Immature natural killer cell (primary cell): Measurements from ENCODE around the gene SGF29. TPM values are rescaled to one million over a fixed set of nuclear protein-coding genes. Genes with fewer than 3 reads are reported as not detected.
"Not testable (repeated sequence)": the region's sequence is repeated elsewhere in the genome, so short reads cannot be mapped to it uniquely, and the experiment has no call there.

Experiments used
- DNase-seq, 3 donors: peaks; one replicate each; pipeline ENCODE4 v3.0.0; 2022; ENCODE audit warnings: mixed read lengths in 1 of 3
- H3K27ac Mint-ChIP-seq, 6 donors: one replicate each; pipeline ENCODE4 v1.8.0; 2020; ENCODE audit warnings: mixed read lengths in 6 of 6, mild to moderate bottlenecking in 5 of 6, inconsistent platforms in 4 of 6, moderate library complexity in 3 of 6
- H3K27me3 Mint-ChIP-seq, 3 donors: one replicate each; pipeline ENCODE4 v1.8.0; 2020 to 2021; ENCODE audit warnings: low read depth in 3 of 3, mild to moderate bottlenecking in 3 of 3, mixed read lengths in 3 of 3, moderate library complexity in 3 of 3, inconsistent platforms in 1 of 3
- H3K36me3 Mint-ChIP-seq, 3 donors: one replicate each; pipeline ENCODE4 v1.8.0; 2020; ENCODE audit warnings: mixed read lengths in 3 of 3, inconsistent platforms in 2 of 3, mild to moderate bottlenecking in 2 of 3
- H3K4me1 Mint-ChIP-seq, 2 donors: one replicate each; pipeline ENCODE4 v1.8.0; 2020; ENCODE audit warnings: inconsistent platforms in 2 of 2, mild to moderate bottlenecking in 2 of 2, mixed read lengths in 2 of 2, moderate library complexity in 1 of 2
- H3K4me3 Mint-ChIP-seq, 5 donors: one replicate each; pipeline ENCODE4 v1.8.0; 2020; ENCODE audit warnings: mild to moderate bottlenecking in 5 of 5, mixed read lengths in 5 of 5, inconsistent platforms in 3 of 5, moderate library complexity in 3 of 5
- H3K9me3 Mint-ChIP-seq, 6 donors: one replicate each; pipeline ENCODE4 v1.8.0; 2020; ENCODE audit warnings: mild to moderate bottlenecking in 6 of 6, mixed read lengths in 6 of 6, inconsistent platforms in 4 of 6, moderate library complexity in 3 of 6
- polyA plus RNA-seq, 3 donors: library from polyadenylated mRNA; unstranded; fragments of 300-500 nt; fragmentation: Illumina TruSeq; gene quantifications; one replicate each; pipeline ENCODE4 v1.2.3, GENCODE V29; 2021

SGF29 gene
- polyA plus RNA-seq, 3 donors from 2014 or later = 39.7 to 58.8 (median 40.8) TPM

DNA sequence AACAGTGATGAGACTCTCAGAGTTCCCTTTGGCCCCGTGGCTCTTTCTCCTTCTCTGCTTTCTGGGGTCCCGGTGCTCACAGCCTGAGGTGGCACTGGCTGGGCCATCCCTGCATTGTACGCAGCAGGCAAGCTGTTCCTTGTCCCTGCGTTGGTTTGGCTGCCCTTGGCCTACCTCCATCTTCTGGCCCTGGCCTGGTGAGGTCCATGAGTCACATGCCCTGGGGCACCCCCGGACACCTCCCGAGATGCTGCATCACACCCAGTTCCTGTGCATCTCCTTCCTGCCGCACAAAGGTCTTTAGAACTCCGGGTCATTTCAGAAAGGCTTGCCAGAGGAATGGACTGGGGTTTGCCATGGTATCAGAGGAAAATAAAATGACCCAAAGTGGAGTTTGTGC, 33.7 kb downstream of the SGF29 start:
- no peak overlapping the region for H3K4me3 Mint-ChIP-seq
- no peak for DNase-seq
- peak overlapping the region in 1 of 6 donors; percentile 4 for H3K27ac Mint-ChIP-seq
- H3K9me3 Mint-ChIP-seq = no peaks in the 10 kb centered on the region
- H3K27me3 Mint-ChIP-seq = peaks cover 0 to 2% (median 2%) of the 10 kb centered on the region in 3 donors
- no peaks in the 10 kb centered on the region for H3K4me1 Mint-ChIP-seq
- H3K36me3 Mint-ChIP-seq = peaks cover 4 to 40% (median 5%) of the 10 kb centered on the region in 3 donors

- Mint-ChIP-seq H3K9me3 (no peaks in the 10 kb centered on the region), H3K4me3 (no peak overlapping the region), H3K27me3 (peaks cover 0 to 2% (median 0%) of the 10 kb centered on the region in 3 donors), H3K36me3 (peaks cover 4 to 31% (median 4%) of the 10 kb centered on the region in 3 donors), H3K27ac (no peak overlapping the region), H3K4me1 (peaks cover 0 to 2% of the 10 kb centered on the region in 2 donors)
- DNase-seq = no peak
Observed at GRCh38 chr16:28589069-28589468, 35.3 kb downstream of the SGF29 start.

DNA sequence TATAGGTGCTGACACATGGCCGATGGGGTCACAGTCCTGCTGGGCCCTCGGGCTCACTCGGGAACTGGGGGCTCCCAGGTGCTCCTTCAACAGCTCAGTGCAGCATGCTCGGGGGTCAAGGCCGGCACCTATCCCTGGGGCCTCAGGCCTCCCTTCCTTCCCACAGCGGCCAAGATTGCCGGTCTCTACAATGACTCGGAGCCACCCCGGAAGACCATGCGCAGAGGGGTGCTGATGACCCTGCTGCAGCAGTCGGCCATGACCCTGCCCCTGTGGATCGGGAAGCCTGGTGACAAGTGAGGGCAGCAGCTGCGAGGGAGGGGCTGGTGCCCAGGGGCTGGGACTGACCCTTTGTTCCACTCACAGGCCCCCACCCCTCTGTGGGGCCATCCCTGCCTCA, 36.2 kb downstream of the SGF29 start:
- Mint-ChIP-seq H3K4me1 (peaks cover 0 to 2% of the 10 kb centered on the region in 2 donors), H3K27me3 (peaks cover 0 to 2% (median 0%) of the 10 kb centered on the region in 3 donors), H3K36me3 (peaks cover 3 to 31% (median 4%) of the 10 kb centered on the region in 3 donors), H3K4me3 (no peak overlapping the region), H3K9me3 (no peaks in the 10 kb centered on the region), H3K27ac (no peak overlapping the region)
- DNase-seq = no peak

GRCh38 chr16:28590384-28591340, 36.9 kb downstream of the SGF29 start:
- H3K27me3 Mint-ChIP-seq = peaks cover 0 to 2% (median 0%) of the 10 kb centered on the region in 3 donors
- H3K36me3 Mint-ChIP-seq = peaks cover 0 to 30% (median 3%) of the 10 kb centered on the region in 3 donors
- peaks cover 0 to 2% of the 10 kb centered on the region in 2 donors for H3K4me1 Mint-ChIP-seq
- no peak overlapping the region for H3K27ac Mint-ChIP-seq
- no peaks in the 10 kb centered on the region for H3K9me3 Mint-ChIP-seq
- DNase-seq = no peak
- H3K4me3 Mint-ChIP-seq = no peak overlapping the region

- DNase-seq = no peak
- Mint-ChIP-seq H3K36me3 (peaks cover 0 to 26% (median 0%) of the 10 kb centered on the region in 3 donors), H3K27ac (peak overlapping the region in 1 of 6 donors; percentile 13), H3K4me3 (no peak overlapping the region), H3K27me3 (no peaks in the 10 kb centered on the region), H3K9me3 (no peaks in the 10 kb centered on the region), H3K4me1 (peaks cover 0 to 2% of the 10 kb centered on the region in 2 donors)
Observed at GRCh38 chr16:28591355-28591754, 37.6 kb downstream of the SGF29 start.

DNA sequence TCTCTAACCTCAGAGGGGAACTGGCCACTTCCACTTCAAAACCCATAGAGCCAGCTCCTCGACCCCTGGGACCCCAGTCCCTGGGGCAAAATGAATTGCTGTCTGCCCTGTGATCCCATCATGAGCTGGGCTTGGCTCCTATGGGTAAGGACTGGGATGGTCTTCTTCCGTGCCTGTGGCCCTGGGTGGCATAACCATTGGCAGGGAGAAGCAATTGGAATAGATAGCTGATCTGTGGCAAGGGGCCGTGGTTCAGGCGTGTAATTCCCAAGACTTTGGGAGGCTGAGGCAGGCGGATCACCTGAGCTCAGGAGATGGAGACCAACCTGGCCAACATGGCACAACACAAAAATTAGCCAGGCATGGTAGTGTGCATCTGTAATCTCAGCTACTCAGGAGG, 38.8 kb downstream of the SGF29 start:
- no peaks in the 10 kb centered on the region for H3K9me3 Mint-ChIP-seq
- H3K4me1 Mint-ChIP-seq = peaks cover 0 to 6% of the 10 kb centered on the region in 2 donors
- no peak overlapping the region for H3K27ac Mint-ChIP-seq
- H3K36me3 Mint-ChIP-seq = peaks cover 0 to 20% (median 0%) of the 10 kb centered on the region in 3 donors
- DNase-seq = no peak
- peaks cover 0 to 2% (median 0%) of the 10 kb centered on the region in 3 donors for H3K27me3 Mint-ChIP-seq
- no peak overlapping the region for H3K4me3 Mint-ChIP-seq

GRCh38 chr16:28592979-28593553, 39.3 kb downstream of the SGF29 start:
- H3K9me3 Mint-ChIP-seq = no peaks in the 10 kb centered on the region
- peaks cover 0 to 6% of the 10 kb centered on the region in 2 donors for H3K4me1 Mint-ChIP-seq
- H3K36me3 Mint-ChIP-seq = peaks cover 0 to 18% (median 0%) of the 10 kb centered on the region in 3 donors
- no peak overlapping the region for H3K4me3 Mint-ChIP-seq
- peaks cover 0 to 2% (median 0%) of the 10 kb centered on the region in 3 donors for H3K27me3 Mint-ChIP-seq
- H3K27ac Mint-ChIP-seq = peak overlapping the region in 3 of 6 donors; percentile 10 to 75 (median 17)
- no peak for DNase-seq

- H3K27ac Mint-ChIP-seq = not testable (repeated sequence)
Observed at GRCh38 chr16:28595451-28595850, 41.7 kb downstream of the SGF29 start.

DNA sequence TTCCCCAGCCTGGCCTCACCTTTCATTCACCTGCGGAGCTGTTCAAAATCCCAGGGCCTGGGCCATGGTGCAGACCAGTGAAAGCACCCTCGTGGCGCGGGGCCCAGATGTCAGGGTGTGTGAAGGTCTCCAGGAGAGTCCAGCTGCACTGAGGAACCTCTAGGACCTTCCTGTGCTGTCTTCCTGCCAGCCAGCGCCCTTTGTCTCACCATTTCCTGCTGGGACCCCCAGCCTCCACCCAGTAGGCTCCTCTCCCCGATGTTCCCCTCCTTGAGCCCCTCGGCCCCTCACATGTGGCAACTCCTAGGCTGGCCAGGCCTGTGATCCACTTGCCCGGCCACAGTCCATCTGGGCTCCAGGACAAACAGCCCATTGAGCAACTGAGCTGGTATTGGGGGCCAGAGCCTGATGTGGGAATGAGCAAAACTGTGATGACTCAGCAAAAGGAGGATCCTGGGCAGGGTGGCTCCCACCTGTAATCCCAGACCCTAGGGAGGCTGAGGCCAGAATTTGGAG, 42.5 kb downstream of the SGF29 start:
- Mint-ChIP-seq H3K27me3 (peaks cover 0 to 2% (median 0%) of the 10 kb centered on the region in 3 donors), H3K27ac (no peak overlapping the region), H3K9me3 (no peaks in the 10 kb centered on the region), H3K36me3 (peaks cover 0 to 6% (median 0%) of the 10 kb centered on the region in 3 donors), H3K4me1 (peaks cover 0 to 6% of the 10 kb centered on the region in 2 donors), H3K4me3 (no peak overlapping the region)
- DNase-seq = no peak

More at GRCh38 chr16:28595451-28595850, 41.7 kb downstream of the SGF29 start:
- not testable (repeated sequence) for DNase-seq, H3K9me3 Mint-ChIP-seq, H3K36me3 Mint-ChIP-seq, H3K4me1 Mint-ChIP-seq, H3K27me3 Mint-ChIP-seq, H3K4me3 Mint-ChIP-seq

DNA sequence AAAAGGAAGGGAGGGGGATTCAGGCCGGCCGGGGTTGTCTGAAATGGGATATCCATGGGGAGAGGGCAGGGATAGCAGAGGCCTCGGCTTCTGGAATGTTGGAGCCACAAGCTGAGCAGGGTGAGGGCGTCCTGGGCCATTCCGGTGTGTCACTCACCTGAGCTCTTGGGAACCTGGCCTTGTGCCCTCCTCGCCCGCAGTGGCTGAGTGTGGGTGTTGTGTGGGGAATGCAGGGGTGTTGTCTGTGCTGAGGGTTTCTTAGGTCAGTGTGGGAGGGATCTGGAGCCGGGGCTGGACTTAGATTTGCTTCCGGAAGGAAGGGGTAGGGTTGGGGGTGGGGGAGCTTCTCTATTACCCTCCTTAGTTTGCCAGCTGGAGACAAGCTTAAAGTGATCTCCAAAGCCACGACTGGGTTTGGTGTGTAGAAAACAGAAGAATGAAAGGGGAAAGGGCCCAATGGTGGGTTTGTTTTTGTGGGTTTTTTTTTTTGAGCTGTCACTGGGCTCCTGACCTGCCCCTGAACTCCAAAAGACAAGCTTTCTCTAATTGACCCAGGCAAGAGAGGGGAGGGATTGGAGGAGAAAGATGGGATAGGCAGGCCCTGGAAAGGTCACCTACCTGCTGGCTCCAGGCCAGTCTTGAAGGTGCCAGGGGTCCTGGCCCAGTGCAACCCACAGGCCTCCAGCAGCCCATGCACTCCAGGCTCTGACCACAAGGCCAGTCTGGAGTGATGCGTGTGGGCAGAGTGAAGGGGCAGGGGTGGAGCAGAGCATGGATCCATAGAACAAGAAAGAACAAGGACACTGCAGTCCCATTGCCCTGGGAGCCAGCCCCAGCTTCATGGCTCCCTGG, 43.3 kb downstream of the SGF29 start, which contains the start of gene SULT1A2:
Gene SULT1A2 (minus strand): TSS at position 211 of the 852 bp plus-strand sequence. CDS start 1,120 bp downstream, outside the sequence.
- H3K27ac Mint-ChIP-seq = peak within 1 kb of the TSS in 1 of 6 donors; percentile 30
- H3K9me3 Mint-ChIP-seq = no peaks in the 10 kb centered on the region
- no peak within 1 kb of the TSS for H3K4me3 Mint-ChIP-seq
- H3K36me3 Mint-ChIP-seq = no peaks in the 10 kb centered on the region
- H3K27me3 Mint-ChIP-seq = peaks cover 0 to 2% (median 0%) of the 10 kb centered on the region in 3 donors
- no peak for DNase-seq
- H3K4me1 Mint-ChIP-seq = peaks cover 0 to 6% of the 10 kb centered on the region in 2 donors

GRCh38 chr16:28597692-28598261, 44.1 kb downstream of the SGF29 start:
- Mint-ChIP-seq H3K4me1 (peaks cover 0 to 6% of the 10 kb centered on the region in 2 donors), H3K9me3 (no peaks in the 10 kb centered on the region), H3K36me3 (no peaks in the 10 kb centered on the region), H3K27ac (no peak overlapping the region), H3K27me3 (peaks cover 0 to 2% (median 0%) of the 10 kb centered on the region in 3 donors), H3K4me3 (no peak overlapping the region)
- DNase-seq = no peak

DNA sequence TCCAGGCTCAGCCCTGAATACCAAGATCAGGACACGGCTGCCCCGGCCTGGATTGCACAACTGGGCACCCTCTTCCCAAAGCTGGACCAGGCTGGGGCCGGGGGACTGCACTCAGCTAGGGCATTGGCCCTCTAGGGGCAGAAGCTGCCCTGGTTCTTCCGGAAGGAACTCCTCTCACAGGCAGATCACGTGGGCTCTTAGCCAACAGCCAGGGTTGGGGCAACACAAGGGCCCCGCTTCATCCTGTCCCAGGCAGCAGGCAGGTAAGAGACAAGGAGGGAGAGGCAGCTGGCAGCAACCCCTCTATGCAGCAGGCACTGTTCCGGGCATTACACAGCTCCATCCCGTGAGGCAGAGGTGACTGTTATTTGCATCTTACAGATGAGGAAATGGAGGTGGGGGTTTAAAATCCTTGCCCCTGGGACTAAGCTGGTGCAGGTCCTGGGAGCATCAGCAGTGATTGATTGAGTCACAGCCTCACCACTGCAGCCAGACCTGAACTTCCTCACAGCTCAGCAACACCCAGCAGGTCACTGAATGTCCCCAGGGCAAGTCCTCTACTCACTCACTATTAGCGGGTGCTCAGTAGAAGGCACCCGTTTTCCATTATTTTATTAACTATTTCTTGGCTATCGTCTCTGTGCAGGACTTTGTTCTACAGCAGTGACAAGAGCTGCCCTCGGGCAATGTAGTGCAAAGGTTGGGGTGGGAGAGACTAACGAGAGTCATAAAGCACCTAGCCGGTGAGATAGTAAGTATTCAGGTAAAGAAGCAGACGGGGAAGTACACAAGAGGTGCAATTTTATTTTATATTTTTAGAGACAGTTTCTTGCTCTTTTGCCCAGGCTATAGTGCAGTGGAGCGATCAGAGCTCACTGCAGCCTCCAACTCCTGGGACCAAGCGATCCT, 45.9 kb downstream of the SGF29 start:
- H3K4me3 Mint-ChIP-seq, H3K36me3 Mint-ChIP-seq, DNase-seq, H3K27ac Mint-ChIP-seq, H3K9me3 Mint-ChIP-seq, H3K27me3 Mint-ChIP-seq, H3K4me1 Mint-ChIP-seq: not testable (repeated sequence)
